NK-92 (cell line): ENCODE results near the gene SCUBE1.

Source experiments
- DNase-seq: peaks from one replicate; lab custom pipeline; 2025; ENCODE audit not compliant: unreplicated experiment; lab: John Stamatoyannopoulos, UW

Gene SCUBE1

DNA sequence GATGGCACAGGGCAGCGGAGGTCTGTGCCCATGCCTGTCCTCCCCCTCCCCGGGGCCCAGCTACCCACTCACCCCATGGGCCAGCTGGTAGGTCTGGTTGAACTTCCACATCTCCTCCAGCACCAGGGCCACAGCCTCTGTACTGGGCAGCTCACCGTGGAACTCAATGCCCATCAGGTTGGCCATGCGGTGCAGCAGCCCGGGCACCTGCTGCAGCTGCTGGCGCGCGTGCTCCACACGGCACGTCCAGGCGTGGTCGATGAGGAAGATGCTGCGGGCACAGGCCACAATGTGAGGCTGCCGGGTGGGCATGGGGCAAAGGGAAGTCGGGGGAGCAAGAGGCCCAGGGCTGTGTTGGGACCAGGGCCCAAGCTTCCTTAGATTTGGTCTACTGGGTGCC is 162.5 kb downstream of the SCUBE1 start:
- DNase-seq, result no peak

DNA sequence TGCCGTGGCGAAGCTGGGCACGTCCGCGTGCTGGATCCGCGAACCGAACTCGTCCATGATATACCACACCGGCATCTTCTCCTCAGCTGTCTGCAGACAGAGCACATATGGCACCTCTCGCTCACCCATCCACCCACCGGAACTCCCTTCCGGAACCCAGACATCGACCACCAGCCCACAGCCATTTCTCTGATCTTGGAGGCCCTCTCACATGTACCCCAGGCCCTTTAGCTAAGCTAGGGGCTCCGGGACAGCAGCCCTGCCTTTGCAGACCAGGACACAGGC is 163.3 kb downstream of the SCUBE1 start:
- no peak for DNase-seq

DNA sequence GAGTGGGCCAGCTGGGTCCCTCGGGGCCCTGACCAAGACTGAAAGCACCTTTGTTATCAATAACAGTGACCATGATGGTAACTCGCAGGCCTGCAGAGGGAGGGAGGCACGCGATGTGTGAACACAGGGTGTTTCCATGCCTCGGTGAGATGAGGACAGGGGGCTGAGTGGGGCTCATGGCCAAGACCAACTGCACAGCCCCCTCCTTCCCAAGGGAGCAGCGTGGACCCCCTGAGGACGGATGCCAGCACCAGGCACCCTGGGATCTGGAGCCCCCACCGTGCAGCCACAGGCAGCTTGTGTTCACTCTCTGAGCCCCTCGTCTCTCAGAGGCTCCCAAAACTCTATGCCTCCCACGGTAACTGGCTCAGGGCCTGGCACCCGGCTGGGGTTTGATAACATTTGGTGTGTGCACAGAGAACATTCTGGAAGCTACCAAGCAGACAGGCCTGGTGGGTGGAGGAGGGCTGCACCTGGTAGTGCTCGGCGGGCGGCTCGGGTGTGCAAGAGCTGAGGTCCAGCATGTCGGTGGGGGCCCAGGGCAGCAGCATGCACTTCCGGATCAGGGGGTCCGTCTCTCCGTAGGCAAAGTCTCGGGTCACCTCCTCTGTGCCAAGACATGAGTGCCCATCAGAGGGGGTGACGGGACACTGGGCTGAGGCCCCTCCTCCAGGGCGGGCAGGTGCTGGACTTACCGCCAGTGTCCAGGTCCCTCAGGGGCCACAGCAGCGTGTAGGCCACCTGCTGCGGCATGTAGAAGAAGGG is 163.8 kb downstream of the SCUBE1 start:
- DNase-seq, result no peak

DNA sequence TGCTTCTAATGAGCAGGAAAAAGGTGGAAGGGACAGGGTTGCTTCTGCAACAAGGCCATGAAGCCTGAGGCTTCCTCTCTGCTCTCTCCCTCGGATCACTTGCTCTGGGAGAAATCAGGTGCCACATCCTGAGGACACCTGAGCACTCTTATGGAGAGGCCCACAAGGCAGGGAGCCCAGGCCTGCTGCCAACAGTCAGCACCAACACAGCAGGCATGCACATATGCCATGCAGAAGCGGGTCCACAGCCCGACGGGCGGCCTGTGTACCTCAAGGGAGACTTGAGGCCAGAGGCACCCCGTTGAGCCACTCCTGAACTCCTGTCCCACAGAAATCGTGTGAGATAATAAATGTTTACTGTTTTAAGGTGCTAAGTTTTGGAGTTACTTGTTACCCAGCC is 165.7 kb downstream of the SCUBE1 start:
- DNase-seq, result no peak

DNA sequence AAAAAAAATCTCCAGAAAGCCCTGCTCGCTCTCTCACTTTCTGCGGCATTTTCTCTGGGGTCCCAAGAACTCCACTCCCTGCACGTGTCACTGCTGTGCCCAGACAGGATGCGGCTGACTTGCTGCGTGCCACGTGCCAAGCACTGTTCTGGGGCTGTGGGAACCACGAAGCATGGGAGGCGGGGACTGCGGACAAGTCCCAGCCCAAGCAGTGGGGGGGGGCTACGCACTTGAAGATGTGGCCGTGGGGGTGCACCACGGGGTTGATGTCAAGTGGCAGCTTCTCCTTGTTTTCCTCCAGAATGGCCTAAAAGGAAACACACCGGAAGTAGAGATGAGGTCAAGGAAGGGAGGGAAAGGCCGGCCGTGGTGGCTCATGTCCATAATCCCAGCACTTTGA is 167.1 kb downstream of the SCUBE1 start:
- DNase-seq, result no peak

DNA sequence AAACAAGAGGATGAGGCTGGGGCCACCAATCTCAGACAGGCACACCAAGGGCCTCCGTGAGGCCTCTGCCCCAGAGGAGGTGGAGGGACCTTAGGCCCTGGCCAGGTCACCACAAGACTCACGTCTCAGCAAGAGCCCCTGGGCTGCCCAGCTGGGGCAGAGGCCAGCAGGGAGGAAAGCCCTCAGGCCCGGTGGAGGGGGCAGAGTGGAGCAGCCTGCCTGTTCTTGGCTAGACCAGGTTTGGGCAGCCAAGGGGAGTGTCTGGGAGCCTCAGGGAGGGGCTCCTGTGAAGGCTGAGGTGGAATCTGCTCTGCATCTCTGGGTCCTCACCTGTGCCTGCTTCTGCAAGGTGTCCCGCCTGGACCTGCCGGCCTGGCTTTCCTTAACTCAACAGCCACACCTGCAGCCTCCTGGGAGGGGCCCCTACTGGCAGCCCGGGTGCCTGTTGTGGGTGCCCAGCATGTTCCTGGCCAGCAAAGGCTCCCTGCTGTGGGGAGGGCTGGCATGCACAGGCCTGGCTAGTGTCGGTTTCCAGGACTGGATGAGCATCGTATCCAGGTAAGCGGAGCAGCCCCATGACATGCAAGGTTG is 168.1 kb downstream of the SCUBE1 start:
- no peak for DNase-seq

DNA sequence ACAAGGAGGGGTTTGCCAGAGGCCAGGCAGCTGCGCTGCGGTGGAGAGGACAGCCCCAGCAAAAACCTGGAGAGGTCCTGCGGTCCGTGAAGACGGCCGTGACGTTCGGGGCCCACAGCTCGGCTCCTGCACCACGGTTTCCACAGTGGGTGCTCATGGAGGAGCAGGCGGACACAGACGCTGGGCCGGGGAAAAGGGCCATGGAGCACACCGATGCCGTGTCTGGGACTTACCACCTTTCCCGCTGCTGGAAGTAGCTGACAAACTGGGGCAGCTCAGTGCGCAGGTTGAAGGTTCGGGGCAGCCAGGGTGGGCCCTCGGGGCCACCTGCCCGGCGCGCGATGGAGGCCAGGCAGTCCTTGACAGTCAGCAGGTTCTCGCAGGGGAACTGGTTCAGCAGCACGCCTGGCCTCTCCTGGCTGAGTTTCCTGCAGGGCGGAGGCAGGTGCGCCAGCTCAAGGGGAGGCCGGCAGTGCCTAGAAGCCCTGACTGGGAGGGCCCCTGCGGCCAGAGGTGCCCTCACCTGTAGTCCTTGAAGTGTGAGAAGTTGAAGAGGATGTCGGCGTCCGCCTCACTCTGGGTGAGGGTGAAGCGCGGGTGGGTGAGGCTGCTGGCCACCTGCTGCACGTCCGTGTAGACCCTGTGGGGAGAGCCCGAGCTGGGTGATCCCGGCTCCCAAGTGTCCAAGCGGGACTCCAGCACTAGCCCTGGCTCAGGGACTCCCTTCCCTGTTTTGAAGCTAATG is 169.0 kb downstream of the SCUBE1 start:
- DNase-seq, result no peak

DNA sequence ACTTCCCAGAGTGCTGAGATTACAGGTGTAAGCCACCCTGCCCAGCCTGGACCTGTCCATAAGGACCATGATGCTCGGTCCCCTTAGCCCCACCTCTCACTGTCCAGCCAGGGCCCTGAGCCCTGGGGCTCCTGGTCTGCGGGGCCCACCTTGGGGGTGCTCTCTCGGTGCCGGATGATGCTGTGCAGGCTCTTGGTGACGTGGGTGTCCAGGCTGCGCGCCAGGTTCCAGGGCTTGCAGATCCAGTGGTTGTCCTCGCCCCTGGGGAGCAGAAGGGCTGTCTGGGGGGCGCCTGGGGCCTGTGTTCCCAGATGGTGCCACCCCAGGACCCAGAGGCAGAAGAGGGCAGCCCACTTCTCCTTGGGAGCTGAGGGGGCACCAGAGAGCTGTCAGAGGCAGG is 169.6 kb downstream of the SCUBE1 start:
- DNase-seq, result no peak

DNA sequence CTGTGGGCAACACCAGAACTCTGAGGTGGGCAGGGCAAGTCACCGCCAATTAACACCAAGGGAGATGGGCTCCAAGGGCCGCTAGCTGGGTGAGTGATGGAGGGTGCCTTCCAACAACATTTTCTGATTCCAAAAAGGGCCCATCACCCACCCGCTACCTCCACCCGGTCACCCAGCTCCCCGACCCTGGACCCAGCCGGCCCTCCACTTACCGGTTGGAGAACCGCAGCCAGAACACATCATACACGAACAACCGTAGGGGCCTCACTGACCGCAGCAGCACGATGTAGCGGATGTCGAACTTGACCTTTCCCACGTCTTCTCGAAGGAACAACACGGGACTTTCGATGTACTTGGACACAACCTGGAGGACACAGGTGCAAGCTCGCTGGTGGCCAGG is 171.0 kb downstream of the SCUBE1 start:
- DNase-seq, result no peak

- no peak for DNase-seq
Observed at GRCh38 chr22:43171607-43172006, 171.6 kb downstream of the SCUBE1 start.

- no peak for DNase-seq
Observed at GRCh38 chr22:43171019-43171491, 172.1 kb downstream of the SCUBE1 start.

DNA sequence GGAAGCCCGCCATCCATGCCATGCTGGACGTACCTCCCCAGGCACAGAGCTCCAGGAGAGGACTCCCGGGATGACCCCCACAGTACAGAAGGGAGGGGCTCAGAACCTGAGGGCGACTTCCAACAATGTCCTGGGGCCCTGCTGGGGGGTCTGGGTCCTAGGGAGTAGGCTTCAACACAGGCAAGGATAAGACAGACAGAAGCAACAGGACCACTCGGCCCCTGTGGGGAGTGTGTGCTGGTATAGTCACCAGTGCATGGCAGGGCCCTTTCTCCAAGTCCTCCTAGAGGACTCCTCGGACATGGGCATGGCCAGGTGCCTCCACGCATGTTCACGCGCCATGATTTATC is 173.1 kb downstream of the SCUBE1 start:
- DNase-seq, result no peak

DNA sequence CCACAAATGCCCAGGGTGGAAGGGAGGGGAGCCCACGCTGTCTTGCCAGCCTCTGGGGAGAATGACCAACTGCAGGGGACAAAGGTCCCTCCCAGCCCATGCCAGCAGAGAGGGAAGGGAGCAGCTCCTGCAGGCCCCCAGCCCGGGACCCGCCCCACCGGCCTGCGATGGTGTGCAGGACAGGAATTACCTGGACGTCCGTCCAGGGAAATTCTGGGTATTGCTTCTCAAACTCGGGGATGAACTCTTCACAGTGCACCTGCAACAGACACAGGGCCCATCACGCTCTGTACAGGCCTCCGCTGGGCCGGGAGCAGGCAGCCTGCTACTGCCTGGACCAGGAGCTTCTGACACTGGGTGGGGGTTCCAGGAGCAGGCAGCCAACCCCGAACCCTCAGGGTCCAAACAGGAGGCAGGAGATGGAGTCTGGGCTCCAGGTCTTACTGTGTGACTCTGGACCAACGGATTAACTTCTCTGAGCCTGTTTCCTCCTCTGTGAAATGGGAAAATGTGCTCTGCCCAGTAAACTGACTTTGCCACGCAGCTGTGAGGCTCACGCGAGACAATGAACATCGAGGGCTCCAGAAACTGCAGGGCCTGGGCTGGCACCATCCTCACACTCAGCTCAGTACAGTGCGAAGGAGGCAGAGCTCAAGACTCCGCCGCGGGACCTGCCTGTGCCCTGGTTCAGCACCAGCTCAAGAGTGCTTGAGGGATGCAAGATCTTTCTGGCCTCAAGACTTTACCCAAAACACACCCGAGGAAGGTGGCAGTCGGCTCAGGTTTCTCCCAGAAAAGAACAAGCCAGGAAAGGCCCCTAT is 173.7 kb downstream of the SCUBE1 start:
- no peak for DNase-seq

GRCh38 chr22:43168471-43169309 is 174.5 kb downstream of the SCUBE1 start:
- no peak for DNase-seq

DNA sequence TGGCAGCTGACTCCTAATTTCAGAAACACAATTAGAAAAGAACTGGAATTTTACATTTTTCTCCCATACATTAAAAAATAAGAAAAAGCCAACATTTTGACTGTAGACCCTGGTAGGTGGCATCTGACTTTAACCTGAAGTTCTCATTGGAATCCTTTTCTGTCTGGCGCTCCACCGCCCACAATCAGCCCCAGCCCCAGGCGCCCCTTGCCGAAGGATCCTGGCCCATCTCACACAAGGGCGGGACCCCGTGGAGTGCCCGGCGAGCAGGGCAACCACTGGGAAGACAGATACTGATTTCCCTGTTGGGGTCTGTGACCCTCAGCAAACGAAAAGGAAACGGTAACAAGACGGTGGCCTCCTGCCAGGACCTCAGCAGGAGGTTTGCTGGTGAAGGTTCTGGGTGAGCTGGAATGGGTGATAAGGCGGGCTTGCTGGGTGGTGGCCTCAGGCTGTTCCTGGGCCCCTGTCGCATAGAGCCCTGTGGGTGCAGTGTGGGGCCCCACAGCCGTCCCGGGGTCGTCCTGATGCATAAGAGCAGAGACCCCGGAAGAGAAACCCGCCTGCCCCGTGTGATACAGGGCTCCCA is 176.1 kb downstream of the SCUBE1 start:
- no peak for DNase-seq

DNA sequence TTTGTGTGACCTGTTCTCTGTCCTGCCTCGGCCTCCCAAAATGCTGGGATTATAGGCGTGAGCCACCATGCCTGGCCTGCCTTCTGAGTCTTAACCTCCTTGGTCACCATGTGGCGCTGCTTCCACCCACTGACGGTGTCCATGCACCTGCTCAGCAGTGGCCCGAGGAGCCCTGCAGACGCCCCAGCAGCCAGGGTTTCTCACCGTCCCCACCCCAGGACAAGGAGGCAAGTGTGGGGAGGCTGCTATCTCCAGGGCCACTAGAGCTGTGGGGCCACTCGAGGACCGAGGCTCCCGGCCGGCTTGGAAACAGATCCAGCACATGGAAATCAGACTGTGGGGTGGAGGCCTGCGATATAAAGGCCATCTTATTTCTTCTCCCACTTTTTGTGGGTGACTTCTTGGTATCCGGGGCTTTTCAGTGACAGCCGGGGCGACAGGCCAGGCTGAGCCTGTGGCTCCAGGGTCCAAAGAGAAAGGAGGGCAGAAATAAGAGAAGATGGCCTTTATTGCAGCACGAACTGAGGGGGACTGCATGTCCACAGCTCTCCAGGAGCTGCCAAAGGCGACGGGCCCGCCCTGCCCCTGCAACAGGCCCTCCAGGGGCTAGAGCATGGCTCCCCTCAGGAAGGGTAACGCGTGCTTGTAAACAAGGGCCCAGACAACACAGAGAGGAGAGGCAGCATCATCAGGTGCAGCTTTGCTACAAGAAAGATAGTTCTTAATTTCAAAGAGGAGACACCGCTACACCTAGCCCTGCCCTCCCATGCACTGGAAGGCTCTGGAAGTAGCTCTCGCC is 176.8 kb downstream of the SCUBE1 start:
- DNase-seq, result no peak

GRCh38 chr22:43164636-43165035 is 178.5 kb downstream of the SCUBE1 start:
- no peak for DNase-seq

GRCh38 chr22:43163241-43163795 is 179.9 kb downstream of the SCUBE1 start:
- no peak for DNase-seq
